Thoracic aorta (tissue), 2 donors: ENCODE data around the gene ASPDH. TPM values are rescaled to one million over a fixed set of nuclear protein-coding genes. Genes with fewer than 3 reads are reported as not detected.

Source experiments
- ATAC-seq: fragments of 150-250 bp; one replicate; pipeline ENCODE4 v1.8.0; 2017; ENCODE audit warnings: low read depth; ENCODE audit not compliant: insufficient number of reproducible peaks, low FRiP score
- DNase-seq: peaks from one replicate; pipeline ENCODE4 v3.0.0-alpha.2; 2020; ENCODE audit warnings: low spot score
- H3K27ac ChIP-seq, 2 donors: fragments of 200-600 bp; sonication (generic); 1 replicate in 1 of 2; 2 replicates in 1 of 2; pipeline ENCODE4 v1.5.1; 2016; ENCODE audit warnings: mild to moderate bottlenecking in 2 of 2, moderate library complexity in 2 of 2
- H3K27me3 ChIP-seq: fragments of 200-600 bp; sonication (generic); replicated peaks from 2 replicates; pipeline ENCODE4 v1.6.0; 2016; ENCODE audit warnings: mild to moderate bottlenecking; ENCODE audit not compliant: insufficient read depth
- H3K36me3 ChIP-seq: fragments of 200-600 bp; sonication (generic); one replicate; pipeline ENCODE4 v1.5.1; 2016
- H3K4me1 ChIP-seq, 2 donors: fragments of 200-600 bp; sonication (generic); 1 replicate in 1 of 2; 2 replicates in 1 of 2; pipeline versions ENCODE4 v1.5.1 to v1.6.0; 2016; ENCODE audit warnings: low read depth in 2 of 2, mild to moderate bottlenecking in 1 of 2; ENCODE audit not compliant: control insufficient read depth in 1 of 2
- H3K4me3 ChIP-seq: fragments of 200-600 bp; sonication (generic); 2 replicates; pipeline ENCODE4 v1.5.1; 2016; ENCODE audit warnings: mild to moderate bottlenecking
- H3K9me3 ChIP-seq: fragments of 200-600 bp; sonication (generic); 2 replicates; pipeline ENCODE4 v1.5.1; 2016
- CTCF ChIP-seq: fragments of 200-600 bp; sonication (generic); IDR thresholded peaks from one replicate; pipeline ENCODE4 v1.5.1; 2019; ENCODE audit warnings: antibody characterized with exemption
- total RNA-seq, 2 donors: library from RNA; depleted of rRNA; stranded (reverse); fragments of >200 nt; gene quantifications; one replicate each; pipeline versions ENCODE4 v1.1.0 to v1.2.3, GENCODE V29; 2016

ASPDH gene
- total RNA-seq, 2 donors from 2014 or later = not detected

- ATAC-seq (no peak), DNase-seq (no peak)
- no peak for TF ChIP-seq CTCF
- Histone ChIP-seq H3K36me3 (no peaks in the 10 kb centered on the region), H3K27me3 (no peaks in the 10 kb centered on the region), H3K9me3 (no peaks in the 10 kb centered on the region), H3K4me1 (peaks cover 2 to 7% of the 10 kb centered on the region in 2 donors), H3K27ac (no peak overlapping the region), H3K4me3 (no peak overlapping the region)
Measured at GRCh38 chr19:50554212-50554611, 40.5 kb upstream of the ASPDH start.

GRCh38 chr19:50553134-50553703, 39.5 kb upstream of the ASPDH start:
- no peak overlapping the region for H3K4me3 ChIP-seq
- H3K4me1 ChIP-seq = peaks cover 2 to 7% of the 10 kb centered on the region in 2 donors
- ATAC-seq = no peak
- H3K27ac ChIP-seq = no peak overlapping the region
- DNase-seq = no peak
- no peaks in the 10 kb centered on the region for H3K9me3 ChIP-seq
- H3K36me3 ChIP-seq = no peaks in the 10 kb centered on the region
- no peaks in the 10 kb centered on the region for H3K27me3 ChIP-seq
- no peak for TF ChIP-seq CTCF

GRCh38 chr19:50552540-50552939, 38.8 kb upstream of the ASPDH start:
- no peak for DNase-seq
- H3K4me3 ChIP-seq = no peak overlapping the region
- no peak for ATAC-seq
- no peak overlapping the region for H3K27ac ChIP-seq
- H3K27me3 ChIP-seq = no peaks in the 10 kb centered on the region
- no peaks in the 10 kb centered on the region for H3K36me3 ChIP-seq
- TF ChIP-seq CTCF = no peak
- H3K4me1 ChIP-seq = peaks cover 2 to 7% of the 10 kb centered on the region in 2 donors
- no peaks in the 10 kb centered on the region for H3K9me3 ChIP-seq

- TF ChIP-seq CTCF = no peak
- no peak for DNase-seq
- ATAC-seq = no peak
- Histone ChIP-seq H3K9me3 (no peaks in the 10 kb centered on the region), H3K4me1 (peaks cover 2 to 6% of the 10 kb centered on the region in 2 donors), H3K27ac (peak overlapping the region in 1 of 2 donors; percentile 19), H3K36me3 (no peaks in the 10 kb centered on the region), H3K27me3 (no peaks in the 10 kb centered on the region), H3K4me3 (peak overlapping the region; percentile 64)
Measured at GRCh38 chr19:50551715-50552187, 38.0 kb upstream of the ASPDH start.

GRCh38 chr19:50551034-50551714, 37.5 kb upstream of the ASPDH start:
- no peaks in the 10 kb centered on the region for H3K9me3 ChIP-seq
- no peak for DNase-seq
- H3K27ac ChIP-seq = peak overlapping the region in 1 of 2 donors; percentile 19
- H3K36me3 ChIP-seq = no peaks in the 10 kb centered on the region
- H3K4me3 ChIP-seq = peak overlapping the region; percentile 64
- no peak for TF ChIP-seq CTCF
- H3K27me3 ChIP-seq = no peaks in the 10 kb centered on the region
- ATAC-seq = no peak
- H3K4me1 ChIP-seq = peaks cover under 1% of the 10 kb centered on the region in 2 donors
